GF-D8 (cell line): Measurements from ENCODE around the gene DENND1B.
"Not testable (repeated sequence)": the region's sequence is repeated elsewhere in the genome, so short reads cannot be mapped to it uniquely, and the experiment has no call there.

Experiments used
- DNase-seq: peaks from one replicate; lab custom pipeline; 2025; lab: John Stamatoyannopoulos, UW

DENND1B gene

GRCh38 chr1:197622371-197622770 lies 152.9 kb downstream of the DENND1B start:
- DNase-seq: no peak

GRCh38 chr1:197621761-197622160 lies 153.5 kb downstream of the DENND1B start:
- DNase-seq: no peak

GRCh38 chr1:197620714-197621163 lies 154.5 kb downstream of the DENND1B start:
- DNase-seq: no peak

GRCh38 chr1:197619008-197619640 lies 156.2 kb downstream of the DENND1B start:
- DNase-seq: no peak

DNA sequence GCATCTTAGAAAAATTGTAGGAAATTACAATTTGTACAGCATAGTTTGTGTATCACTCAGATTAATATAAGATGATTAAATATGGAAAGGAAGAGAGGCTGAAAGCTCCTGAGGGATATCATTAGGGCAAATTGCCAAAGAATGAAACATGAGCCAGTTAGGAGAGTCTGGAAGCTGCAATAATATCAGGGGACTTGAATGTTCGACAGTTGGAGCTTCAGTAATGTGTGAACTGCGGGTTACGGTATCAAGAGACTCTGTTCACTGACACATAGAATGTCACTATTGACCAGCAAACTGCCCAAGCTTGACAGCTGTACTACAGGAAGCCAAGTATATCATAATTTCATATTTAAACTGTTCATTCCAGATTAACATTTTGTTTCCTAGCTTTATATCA lies 157.2 kb downstream of the DENND1B start:
- DNase-seq: no peak

GRCh38 chr1:197615693-197616011 lies 159.6 kb downstream of the DENND1B start:
- no peak for DNase-seq

- peak; percentile 33 for DNase-seq
Observed at GRCh38 chr1:197614916-197615692, 160.2 kb downstream of the DENND1B start.

DNA sequence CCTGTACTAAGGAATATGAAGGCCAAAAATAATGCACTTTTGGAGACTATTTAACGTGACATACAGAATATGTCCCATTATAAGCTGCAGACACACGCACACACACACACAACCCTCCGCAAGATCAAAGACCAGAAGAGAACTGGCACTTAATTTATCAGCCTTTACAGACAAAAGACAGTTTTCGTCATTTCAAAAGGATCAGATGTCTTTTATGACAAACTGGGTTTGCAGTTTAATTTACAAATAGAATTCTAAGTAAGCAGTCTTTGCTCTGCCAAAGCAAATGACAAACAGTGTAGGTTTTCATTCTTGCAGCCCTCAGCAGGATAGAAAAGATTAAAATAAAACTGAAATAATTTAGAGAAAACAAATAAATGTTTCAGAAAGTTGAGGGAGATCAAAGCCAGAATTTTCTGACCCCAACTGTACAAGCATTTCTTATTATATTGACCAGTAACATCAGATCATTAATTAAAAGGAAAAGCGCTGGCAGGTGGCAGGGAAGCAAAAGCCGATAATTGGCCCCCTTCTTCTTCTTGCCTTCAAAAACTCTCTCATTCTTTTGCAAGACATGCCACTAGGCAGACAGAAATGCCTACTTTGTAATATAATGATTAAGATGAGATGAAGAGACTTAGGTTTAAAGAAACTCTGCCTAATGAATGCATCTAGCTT lies 169.0 kb downstream of the DENND1B start:
- DNase-seq: no peak

- DNase-seq: no peak
Observed at GRCh38 chr1:197604302-197604701, 171.0 kb downstream of the DENND1B start.

GRCh38 chr1:197600751-197601150 lies 174.5 kb downstream of the DENND1B start:
- DNase-seq: no peak

- no peak for DNase-seq
Observed at GRCh38 chr1:197599789-197600188, 175.5 kb downstream of the DENND1B start.

- no peak for DNase-seq
Observed at GRCh38 chr1:197598935-197599334, 176.3 kb downstream of the DENND1B start.

DNA sequence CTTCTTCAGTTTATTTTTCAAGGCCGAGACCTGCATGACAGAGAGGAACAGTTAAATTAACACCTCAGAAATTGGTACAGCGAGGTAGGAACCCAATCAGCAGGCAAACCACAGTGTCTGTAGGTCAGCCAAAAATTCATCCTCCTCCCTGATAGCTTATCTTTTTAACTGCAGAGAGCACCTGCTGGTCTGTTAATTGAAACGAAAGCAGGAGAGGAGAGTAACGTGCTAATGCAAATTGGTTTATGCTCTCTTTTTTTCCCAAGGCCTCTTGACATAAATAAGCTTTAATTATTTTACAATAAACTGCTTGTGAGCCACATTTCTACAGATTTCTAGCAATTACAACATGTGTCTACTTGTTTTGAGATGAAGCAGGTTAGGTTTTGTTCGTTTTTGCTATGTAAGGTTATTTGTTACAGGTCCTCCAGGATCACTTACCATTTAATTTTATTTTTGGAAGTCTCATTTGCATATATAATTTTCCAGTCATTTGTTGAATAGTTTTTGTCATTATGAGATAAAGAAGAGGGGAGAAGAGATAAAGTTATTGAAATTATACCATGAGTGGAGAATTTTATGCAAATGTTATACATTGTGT lies 179.9 kb downstream of the DENND1B start:
- DNase-seq: no peak

DNA sequence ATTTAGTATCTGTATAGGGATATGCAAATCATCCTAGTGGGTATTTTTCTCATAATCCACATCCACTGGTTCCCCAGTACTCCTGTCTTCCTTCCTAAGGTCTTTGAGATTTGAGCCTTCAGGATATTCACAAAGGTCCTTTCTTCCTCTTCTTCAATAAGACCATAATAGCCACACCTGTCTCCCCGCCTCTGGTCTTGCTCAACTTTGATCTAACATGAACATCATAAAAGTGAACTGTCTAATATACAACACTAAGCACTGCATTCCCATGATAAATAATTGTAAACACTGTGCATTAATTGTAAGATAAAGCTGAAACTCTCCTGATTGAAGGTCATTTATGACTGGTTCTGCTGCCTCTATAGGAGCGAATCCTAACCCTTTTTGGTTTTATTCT lies 184.6 kb downstream of the DENND1B start:
- no peak for DNase-seq

GRCh38 chr1:197585809-197586208 lies 189.5 kb downstream of the DENND1B start:
- no peak for DNase-seq

DNA sequence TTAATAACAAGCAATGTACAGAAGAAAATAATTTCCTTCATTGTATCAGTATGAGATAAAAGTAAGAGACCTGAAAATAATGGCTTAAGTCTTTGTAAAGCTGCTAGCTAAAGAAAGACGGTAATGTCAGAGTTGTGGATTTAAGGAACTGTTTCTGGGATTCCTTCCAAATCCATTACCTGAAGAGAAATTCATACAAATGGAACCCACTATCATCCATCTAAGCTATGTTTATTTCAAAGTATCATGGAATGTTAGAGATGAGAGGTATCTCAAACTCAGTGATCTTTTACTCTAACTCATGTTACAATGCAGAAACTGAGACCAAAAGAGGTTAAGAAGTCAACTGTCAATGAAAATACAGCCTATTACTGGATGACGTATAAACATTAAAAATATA lies 197.7 kb downstream of the DENND1B start:
- no peak for DNase-seq

DNA sequence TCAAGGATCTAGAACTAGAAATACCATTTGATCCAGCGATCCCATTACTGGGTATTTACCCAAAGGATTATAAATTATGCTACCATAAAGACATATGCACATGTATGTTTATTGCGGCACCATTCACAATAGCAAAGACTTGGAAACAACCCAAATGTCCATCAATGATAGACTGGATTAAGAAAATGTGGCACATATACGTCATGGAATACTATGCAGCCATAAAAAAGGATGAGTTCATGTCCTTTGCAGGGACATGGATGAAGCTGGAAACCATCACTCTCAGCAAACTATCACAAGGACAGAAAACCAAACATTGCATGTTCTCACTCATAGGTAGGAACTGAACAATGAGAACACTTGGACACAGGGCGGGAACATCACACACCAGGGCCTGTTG lies 199.7 kb downstream of the DENND1B start:
- DNase-seq: not testable (repeated sequence)

DNA sequence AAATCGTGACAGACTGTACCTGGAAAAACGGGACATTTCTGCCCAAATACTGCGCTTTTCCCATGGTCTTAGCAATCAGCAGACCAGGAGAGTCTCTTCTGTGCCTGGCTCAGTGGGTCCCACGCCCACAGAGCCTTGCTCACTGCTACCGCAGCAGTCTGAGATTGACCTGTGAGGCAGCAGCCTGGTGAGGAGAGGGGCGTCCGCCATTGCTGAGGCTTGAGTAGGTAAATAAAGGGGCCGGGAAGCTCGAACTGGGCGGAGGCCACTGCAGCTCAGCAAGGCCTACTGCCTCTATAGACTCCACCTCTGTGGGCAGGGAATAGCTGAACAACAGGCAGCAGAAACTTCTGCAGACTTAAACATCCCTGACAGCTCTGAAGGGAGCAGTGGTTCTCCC lies 203.1 kb downstream of the DENND1B start:
- DNase-seq: no peak

DNA sequence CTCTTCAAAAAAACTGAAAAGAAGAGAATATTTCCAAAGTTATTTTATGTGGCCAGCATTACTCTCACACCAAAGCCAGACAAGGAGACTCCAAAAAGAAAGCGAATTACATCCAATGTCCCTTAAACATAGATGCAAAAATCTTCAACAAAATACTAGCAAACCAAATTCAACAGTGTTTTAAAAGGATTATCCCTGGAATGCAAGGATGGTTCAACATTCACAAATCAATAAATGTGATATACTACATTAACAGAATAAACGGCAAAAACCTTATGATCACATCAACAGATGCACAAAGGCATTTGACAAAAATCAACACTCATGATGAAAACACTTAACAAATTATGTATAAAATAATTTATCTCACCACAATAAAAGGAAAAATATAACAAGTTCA lies 207.8 kb downstream of the DENND1B start:
- no peak for DNase-seq

- no peak for DNase-seq
Observed at GRCh38 chr1:197561041-197561440, 214.2 kb downstream of the DENND1B start.

DNA sequence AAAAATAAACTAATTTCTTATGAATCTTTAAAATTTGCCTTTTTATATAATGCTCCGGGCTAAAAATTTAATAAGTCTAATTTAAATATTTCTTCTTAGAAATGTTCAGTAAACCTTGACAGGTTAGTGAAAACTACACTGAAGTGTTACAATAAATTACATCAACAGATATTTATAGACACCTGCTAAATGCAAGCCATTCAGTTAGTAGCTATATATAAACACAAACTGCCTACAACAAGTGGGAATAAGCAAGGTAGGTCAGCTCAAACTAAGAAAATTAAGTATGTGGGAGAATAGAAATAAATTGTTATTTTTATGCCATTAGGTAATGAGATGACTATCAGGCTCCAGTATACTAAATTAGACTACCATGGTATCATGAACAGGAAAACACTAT lies 215.6 kb downstream of the DENND1B start:
- DNase-seq: no peak

DNA sequence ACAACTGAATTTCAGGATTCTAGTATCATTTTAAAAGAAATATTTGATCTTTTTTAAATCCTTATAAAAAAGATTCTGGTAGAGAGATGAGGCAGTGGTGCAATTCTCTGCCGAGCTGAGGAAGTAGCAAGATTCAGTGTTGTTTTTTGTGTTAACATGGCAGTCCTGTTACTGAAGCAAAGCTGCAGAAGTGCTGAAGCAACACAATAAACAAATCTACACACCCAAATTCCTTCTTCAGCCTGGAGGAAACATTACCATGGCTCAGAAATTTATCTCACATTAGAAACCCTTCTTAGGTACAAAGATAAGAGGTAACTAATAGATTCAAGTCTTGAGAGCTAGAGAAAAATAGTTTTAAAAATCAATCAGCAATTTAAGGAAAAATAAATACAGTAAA lies 216.0 kb downstream of the DENND1B start:
- DNase-seq: no peak

- DNase-seq: no peak
Observed at GRCh38 chr1:197557302-197557701, 218.0 kb downstream of the DENND1B start.
